Ishikawa (cell line): ENCODE data around the gene RNF169.

Source experiments
- EGR1 ChIP-seq: IDR thresholded peaks from 2 replicates; pipeline ENCODE4 v1.6.1; 2012
- EP300 ChIP-seq: IDR thresholded peaks from 2 replicates; pipeline ENCODE4 v1.6.1; 2012; ENCODE audit warnings: borderline replicate concordance
- FOXM1 ChIP-seq: IDR thresholded peaks from 2 replicates; pipeline ENCODE4 v1.6.1; 2012; ENCODE audit warnings: low read depth, borderline replicate concordance
- TCF12 ChIP-seq: IDR thresholded peaks from 2 replicates; pipeline ENCODE4 v1.6.1; 2012; ENCODE audit warnings: low read depth
- TF ChIP-seq, protein P1 (sequence below): IDR thresholded peaks from 2 replicates; pipeline ENCODE4 v1.6.1; 2012; ENCODE audit warnings: low read depth, mild to moderate bottlenecking
- TF ChIP-seq, protein P2 (sequence below): IDR thresholded peaks from 2 replicates; pipeline ENCODE4 v1.6.1; 2012

DNA sequence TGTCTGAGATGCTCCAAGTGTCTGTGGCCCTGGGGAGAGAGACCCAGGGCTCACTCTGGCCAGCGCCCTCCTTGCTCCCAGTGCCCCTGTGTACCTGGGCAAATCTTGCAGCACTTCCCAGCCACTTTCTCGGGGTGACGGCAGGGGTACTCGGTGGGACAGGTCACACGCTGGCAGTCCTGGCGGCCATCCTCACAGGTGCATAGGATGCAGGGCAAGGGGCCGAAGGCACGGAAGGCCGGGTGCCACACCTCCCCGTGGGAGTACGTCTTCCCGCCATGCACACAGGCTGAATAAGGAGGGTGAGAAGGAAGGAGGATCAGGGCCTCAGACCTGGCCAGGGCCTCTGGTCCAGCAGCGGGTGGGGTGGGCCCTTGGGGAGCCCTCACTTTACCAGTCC, 45.4 kb upstream of the RNF169 start:
- TF ChIP-seq EP300 (no peak), FOXM1 (no peak), EGR1 (no peak), TCF12 (no peak)
- TF ChIP-seq, protein P1, sequence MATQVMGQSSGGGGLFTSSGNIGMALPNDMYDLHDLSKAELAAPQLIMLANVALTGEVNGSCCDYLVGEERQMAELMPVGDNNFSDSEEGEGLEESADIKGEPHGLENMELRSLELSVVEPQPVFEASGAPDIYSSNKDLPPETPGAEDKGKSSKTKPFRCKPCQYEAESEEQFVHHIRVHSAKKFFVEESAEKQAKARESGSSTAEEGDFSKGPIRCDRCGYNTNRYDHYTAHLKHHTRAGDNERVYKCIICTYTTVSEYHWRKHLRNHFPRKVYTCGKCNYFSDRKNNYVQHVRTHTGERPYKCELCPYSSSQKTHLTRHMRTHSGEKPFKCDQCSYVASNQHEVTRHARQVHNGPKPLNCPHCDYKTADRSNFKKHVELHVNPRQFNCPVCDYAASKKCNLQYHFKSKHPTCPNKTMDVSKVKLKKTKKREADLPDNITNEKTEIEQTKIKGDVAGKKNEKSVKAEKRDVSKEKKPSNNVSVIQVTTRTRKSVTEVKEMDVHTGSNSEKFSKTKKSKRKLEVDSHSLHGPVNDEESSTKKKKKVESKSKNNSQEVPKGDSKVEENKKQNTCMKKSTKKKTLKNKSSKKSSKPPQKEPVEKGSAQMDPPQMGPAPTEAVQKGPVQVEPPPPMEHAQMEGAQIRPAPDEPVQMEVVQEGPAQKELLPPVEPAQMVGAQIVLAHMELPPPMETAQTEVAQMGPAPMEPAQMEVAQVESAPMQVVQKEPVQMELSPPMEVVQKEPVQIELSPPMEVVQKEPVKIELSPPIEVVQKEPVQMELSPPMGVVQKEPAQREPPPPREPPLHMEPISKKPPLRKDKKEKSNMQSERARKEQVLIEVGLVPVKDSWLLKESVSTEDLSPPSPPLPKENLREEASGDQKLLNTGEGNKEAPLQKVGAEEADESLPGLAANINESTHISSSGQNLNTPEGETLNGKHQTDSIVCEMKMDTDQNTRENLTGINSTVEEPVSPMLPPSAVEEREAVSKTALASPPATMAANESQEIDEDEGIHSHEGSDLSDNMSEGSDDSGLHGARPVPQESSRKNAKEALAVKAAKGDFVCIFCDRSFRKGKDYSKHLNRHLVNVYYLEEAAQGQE, result no peak
- TF ChIP-seq, protein P2, sequence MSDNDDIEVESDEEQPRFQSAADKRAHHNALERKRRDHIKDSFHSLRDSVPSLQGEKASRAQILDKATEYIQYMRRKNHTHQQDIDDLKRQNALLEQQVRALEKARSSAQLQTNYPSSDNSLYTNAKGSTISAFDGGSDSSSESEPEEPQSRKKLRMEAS, result no peak
